Measurements from ENCODE around the gene AHCYL1.

AHCYL1 gene

GRCh38 chr1:110062612-110063011 is 78.0 kb downstream of the AHCYL1 start:
- DNase-seq (no peak), ATAC-seq (no peak)

GRCh38 chr1:110063781-110064180 is 79.2 kb downstream of the AHCYL1 start:
- DNase-seq (no peak), ATAC-seq (no peak)

DNA sequence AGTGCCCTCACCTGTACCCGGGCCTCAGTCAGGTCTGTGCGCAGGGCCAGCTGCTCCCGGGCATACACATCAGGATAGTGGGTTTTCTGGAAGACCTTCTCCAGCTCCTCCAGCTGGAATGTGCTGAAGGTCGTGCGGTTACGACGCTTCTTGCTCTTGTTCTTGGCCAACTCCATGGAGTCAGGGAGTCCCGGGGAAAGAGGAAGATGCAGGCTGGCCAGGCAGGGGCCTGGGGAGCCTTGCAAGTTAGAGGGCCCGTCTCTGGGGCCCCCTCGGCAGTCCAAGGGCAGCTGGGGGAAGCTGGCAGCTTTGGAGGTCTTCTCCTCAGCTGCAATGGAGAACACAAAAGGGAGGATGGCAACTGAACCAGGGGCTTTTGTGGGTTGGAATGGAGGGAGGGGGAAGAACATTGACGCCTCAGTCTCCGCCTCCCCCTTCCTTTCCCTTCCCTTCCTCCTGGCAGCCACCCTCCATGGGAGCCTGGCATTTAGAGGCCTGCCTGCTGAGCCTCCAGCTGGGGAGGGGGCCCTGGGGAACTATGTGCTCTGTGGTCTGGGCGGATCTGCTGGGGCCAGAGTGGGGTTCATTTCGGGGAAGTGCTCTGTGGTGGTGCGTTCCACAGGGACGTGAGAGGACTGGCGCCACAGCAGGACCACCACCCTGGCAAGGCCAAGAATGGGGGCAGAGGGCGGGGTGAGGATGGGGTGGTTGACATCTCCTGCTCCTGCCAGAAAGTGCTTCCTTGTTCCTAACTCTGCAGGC is 80.2 kb downstream of the AHCYL1 start:
- ATAC-seq: no peak
- DNase-seq: no peak

DNA sequence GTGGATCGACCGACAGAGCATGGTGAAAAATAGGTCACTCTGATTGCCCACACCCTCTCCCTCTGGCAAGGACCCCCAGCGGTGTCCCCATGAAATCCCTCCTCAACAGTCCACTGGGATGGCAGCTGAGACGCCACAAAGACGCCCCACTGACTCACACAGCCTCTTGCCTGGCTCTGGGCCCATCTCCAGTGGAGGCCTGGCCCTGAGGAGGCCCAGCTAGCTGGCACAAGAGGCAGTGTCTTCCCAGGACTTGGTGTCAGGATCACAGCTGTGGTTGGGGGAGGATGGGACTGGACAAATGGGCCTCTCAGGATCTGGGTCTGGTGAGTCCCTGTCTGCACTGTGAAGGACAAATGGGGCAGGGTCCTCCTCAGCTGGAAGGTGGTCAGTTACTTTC is 81.3 kb downstream of the AHCYL1 start:
- ATAC-seq (no peak), DNase-seq (no peak)

GRCh38 chr1:110067479-110067892 is 82.9 kb downstream of the AHCYL1 start:
- no peak for ATAC-seq
- no peak for DNase-seq

DNA sequence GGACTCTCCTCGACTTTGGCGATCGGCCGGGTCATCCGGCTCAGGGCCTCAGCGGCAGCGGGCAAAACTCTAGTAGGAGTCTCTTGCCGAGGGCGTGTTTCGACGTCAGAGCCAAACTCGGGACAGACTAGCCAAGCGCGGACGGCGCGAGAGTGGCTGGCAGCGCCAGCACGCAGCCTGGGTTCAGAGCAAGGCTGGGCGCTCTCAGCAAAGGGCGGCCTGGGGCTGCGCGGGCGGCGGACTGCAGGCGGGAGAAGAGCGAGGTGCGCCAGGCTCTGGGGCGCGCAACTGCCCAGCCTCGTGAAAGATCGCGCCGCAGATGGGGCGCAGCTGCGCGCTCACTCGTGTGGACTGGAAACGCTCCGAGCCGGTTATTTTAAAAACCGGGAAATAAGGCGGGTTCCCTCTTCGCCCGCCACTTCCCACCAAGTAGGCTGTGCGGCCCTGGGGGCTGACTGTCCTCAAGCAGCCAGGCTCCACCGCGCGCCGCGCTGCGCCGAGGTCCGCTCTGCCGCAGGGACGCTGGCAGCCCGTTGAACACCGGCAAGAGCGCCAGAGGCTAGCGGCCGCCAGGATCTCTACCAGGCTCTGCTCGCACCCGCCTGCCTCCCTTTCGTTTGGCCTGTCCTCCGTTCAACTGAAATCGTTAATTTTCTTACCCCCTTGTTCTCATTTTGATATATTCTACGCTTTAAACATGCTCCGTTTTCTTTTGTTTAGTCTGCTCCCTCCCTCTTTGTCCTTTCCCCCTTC is 83.5 kb downstream of the AHCYL1 start:
- DNase-seq (peak; percentile 15), ATAC-seq (no peak)

- peak; percentile 33 for DNase-seq
- ATAC-seq: peak; percentile 22
Measured at GRCh38 chr1:110068646-110069403, 84.3 kb downstream of the AHCYL1 start.

- DNase-seq (peak; percentile 16), ATAC-seq (peak; percentile 30)
Measured at GRCh38 chr1:110069404-110070281, 85.1 kb downstream of the AHCYL1 start.

DNA sequence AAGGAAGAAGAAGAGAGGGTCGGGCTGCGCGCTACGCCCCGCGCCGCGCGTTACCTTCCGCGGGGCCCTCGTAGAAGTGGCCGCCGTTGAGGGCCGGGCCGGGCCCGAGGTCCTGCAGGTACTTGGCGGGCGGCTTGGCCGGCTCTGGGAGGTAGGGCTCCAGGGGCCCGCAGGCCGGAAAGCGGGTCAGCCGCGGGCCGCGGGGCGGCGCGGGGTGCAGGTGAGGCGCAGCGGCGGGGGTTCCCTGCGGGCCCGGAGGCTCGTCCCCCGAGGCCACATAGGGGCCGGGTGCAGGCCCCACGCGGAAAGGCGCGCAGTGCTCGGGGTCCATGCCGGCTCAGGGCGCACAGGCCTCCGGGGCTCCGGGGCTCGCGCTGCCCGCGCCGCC is 85.7 kb downstream of the AHCYL1 start:
- no peak for ATAC-seq
- DNase-seq: no peak

GRCh38 chr1:110070671-110071242 is 86.2 kb downstream of the AHCYL1 start, which contains the start of gene ALX3:
ALX3 (minus strand) TSS chr1:110070672; CDS start chr1:110070612, 60 bp downstream.
- no peak for ATAC-seq
- DNase-seq: no peak
